ENCODE results near the gene EPN2.
"Not testable (repeated sequence)": the region's sequence is repeated elsewhere in the genome, so short reads cannot be mapped to it uniquely, and the experiment has no call there.

DNA sequence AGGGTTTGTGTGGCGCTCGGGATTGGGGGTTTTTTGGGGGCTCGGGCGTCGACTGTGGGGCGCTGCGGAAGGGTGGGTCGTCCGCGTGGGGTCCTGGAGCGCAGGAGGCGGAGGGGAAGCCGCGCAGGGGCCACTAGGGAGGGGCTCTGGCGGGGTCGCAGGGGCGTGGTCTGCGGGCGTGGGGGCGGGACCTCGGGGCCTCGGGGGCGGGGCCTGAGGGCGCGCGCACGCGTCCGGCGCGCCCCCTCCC, at the start of gene EPN2:
- TF ChIP-seq, protein P1, sequence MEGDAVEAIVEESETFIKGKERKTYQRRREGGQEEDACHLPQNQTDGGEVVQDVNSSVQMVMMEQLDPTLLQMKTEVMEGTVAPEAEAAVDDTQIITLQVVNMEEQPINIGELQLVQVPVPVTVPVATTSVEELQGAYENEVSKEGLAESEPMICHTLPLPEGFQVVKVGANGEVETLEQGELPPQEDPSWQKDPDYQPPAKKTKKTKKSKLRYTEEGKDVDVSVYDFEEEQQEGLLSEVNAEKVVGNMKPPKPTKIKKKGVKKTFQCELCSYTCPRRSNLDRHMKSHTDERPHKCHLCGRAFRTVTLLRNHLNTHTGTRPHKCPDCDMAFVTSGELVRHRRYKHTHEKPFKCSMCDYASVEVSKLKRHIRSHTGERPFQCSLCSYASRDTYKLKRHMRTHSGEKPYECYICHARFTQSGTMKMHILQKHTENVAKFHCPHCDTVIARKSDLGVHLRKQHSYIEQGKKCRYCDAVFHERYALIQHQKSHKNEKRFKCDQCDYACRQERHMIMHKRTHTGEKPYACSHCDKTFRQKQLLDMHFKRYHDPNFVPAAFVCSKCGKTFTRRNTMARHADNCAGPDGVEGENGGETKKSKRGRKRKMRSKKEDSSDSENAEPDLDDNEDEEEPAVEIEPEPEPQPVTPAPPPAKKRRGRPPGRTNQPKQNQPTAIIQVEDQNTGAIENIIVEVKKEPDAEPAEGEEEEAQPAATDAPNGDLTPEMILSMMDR (IDR thresholded peaks at IDR 0.05) = not testable (repeated sequence)
- TF ChIP-seq POLR2A (IDR thresholded peaks at IDR 0.05) = not testable (repeated sequence)

Measured in thyroid gland (tissue), 4 donors.